Liver (tissue), 3 donors: Measurements from ENCODE around the gene PACS1.

Source experiments
- ATF3 ChIP-seq: IDR thresholded peaks from 2 replicates; pipeline ENCODE4 v1.6.1; 2016; ENCODE audit warnings: antibody characterized with exemption
- CTCF ChIP-seq: fragments of 150-350 bp; IDR thresholded peaks from 2 replicates; pipeline ENCODE4 v1.5.1; 2017; ENCODE audit warnings: improper control_type of control experiment, low read depth, low read length; ENCODE audit not compliant: missing input control
- FOXA1 ChIP-seq: IDR thresholded peaks from 2 replicates; pipeline ENCODE4 v1.6.1; 2016; ENCODE audit warnings: antibody characterized with exemption
- JUND ChIP-seq, 2 donors: IDR thresholded peaks; 2 replicates each; pipeline ENCODE4 v1.6.1; 2016; ENCODE audit warnings: antibody characterized with exemption in 2 of 2
- RAD21 ChIP-seq, 2 donors: IDR thresholded peaks; 2 replicates each; pipeline ENCODE4 v1.6.1; 2016; ENCODE audit warnings: antibody characterized with exemption in 2 of 2, mild to moderate bottlenecking in 2 of 2
- SP1 ChIP-seq: IDR thresholded peaks from 2 replicates; pipeline ENCODE4 v1.6.1; 2018; ENCODE audit warnings: antibody characterized with exemption, mild to moderate bottlenecking
- TAF1 ChIP-seq: conservative IDR thresholded peaks from 2 replicates; pipeline ENCODE4 v1.6.1; 2016; ENCODE audit warnings: antibody characterized with exemption, mild to moderate bottlenecking
- ZBTB33 ChIP-seq: IDR thresholded peaks from 2 replicates; pipeline ENCODE4 v1.6.1; 2016; ENCODE audit warnings: antibody characterized with exemption
- donor health status: healthy.
- donor health status: healthy.

- TF ChIP-seq FOXA1 (no peak), CTCF (no peak), TAF1 (no peak), RAD21 (IDR thresholded peaks at IDR 0.05) (no peak), SP1 (no peak), ATF3 (no peak), JUND (IDR thresholded peaks at IDR 0.05) (no peak), ZBTB33 (no peak)
Observed at GRCh38 chr11:66248903-66249302, 178.8 kb downstream of the PACS1 start.
